HL-60/S4 (cell line): ENCODE data around the gene PNMA1.

ENCODE experiments used
- in situ Hi-C: fragments of 300-500 bp; cut with MboI; formaldehyde crosslinking; loops from 2 replicates; pipeline ENCODE4 v1.14.3; 2022; ENCODE audit warnings: low sequenced_read_pairs

The PNMA1 gene

DNA sequence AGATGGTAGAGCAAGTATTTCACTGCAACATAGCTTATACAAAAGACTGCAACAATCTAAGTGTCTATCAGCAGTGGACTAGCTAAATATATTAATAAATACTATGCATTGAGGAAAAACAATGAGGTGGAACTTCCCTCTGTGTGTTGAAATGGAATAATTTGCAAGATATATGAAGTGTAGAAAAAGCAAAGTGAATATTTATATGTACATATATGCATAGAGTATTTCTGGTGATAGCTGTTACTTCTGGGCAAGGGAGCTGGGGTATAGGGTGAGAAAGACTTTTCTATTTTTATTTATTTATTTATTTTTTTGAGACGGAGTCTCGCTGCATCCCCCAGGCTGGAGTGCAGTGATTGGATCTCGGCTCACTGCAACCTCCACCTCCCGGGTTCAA, 35.5 kb downstream of the PNMA1 start:
- in situ Hi-C loops: no loop called here

- in situ Hi-C loops: no loop called here
Observed at GRCh38 chr14:73674986-73675385, 39.2 kb downstream of the PNMA1 start.

DNA sequence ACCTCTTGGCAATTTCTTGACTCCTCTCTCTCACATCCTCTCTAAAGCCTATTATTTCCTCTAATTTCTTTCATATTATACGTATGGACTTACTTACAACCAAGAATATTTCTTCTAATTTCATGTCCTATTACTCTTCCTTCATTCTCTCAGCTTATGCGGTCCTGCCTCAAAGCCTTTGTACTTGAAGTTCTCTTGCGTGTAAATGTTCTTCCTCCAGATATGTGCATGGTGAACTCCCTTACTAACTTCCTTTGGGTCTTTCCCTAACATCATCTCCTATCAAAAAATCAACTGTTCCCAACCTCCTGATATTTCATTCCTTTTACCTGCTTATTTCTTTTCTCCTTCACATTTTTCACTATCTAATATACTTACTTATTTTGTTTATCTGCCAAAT, 46.3 kb downstream of the PNMA1 start:
- in situ Hi-C loops: no loop called here

- in situ Hi-C loops: no loop called here
Observed at GRCh38 chr14:73666583-73666982, 47.6 kb downstream of the PNMA1 start.

DNA sequence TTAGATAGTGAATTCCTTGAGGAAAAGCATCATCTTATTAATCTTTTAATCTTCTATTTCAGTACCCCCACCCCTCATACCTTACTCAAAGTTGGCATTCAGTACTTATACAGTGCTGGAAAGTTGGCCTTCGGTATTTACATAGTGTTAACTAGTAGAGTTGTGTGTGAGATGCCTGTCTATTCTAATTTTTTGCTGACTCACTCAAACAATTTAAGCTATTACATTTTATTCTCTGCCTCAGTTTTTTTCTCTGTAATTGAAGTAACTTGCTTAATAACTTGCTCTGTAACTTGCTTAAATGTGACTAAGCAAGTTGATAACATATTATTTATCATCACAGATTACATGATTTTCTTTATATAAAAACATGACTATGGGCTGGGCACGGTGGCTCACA, 49.1 kb downstream of the PNMA1 start:
- in situ Hi-C loops: no loop called here

DNA sequence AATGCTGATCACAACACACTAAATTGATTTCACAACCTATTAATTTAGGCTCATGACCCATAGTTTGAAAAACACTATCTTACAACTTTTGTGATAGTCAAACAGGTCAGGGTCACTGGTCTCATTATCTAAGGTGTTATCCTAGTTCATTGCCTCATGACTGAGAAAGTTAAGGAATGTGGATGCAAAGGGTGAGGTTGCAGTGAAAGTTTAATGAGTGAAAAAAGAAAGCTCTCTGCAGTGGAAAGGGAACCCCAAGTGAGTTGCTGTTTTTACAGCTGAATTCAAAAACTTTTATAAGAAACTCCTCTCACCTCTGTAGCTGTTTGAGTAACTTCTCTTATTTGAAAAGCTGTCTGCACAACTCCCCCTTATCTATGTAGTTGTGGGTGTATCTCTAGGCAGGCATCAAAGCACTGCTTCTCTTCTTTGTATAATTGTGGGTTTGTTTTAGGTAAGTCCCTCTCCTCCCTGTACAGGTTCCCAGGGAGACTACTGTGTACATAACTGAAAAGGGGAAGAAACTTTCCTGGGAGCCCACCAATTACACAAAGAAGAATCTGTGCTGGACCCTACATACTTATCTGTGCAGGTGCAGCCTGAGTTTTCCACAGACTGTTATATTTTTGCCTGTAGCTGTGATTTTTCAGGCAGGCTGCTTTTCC, 50.5 kb downstream of the PNMA1 start:
- in situ Hi-C loops: no loop called here

GRCh38 chr14:73662487-73662943, 51.7 kb downstream of the PNMA1 start:
- in situ Hi-C loops: no loop called here

GRCh38 chr14:73661872-73662271, 52.3 kb downstream of the PNMA1 start:
- in situ Hi-C loops: no loop called here
